Brain microvascular endothelial cell (primary cell): Measurements from ENCODE around the gene FRMPD4.

Source experiments
- DNase-seq: peaks from one replicate; pipeline ENCODE4 v3.0.0-alpha.2; 2020
- H3K27ac ChIP-seq: fragments of 250-450 bp; sonication (Bioruptor Pico); 2 replicates; pipeline ENCODE4 v1.5.1; 2020; ENCODE audit warnings: mild to moderate bottlenecking, moderate library complexity
- H3K27me3 ChIP-seq: fragments of 250-450 bp; sonication (Bioruptor Pico); replicated peaks from 2 replicates; pipeline ENCODE4 v1.5.1; 2020; ENCODE audit warnings: mild to moderate bottlenecking
- H3K36me3 ChIP-seq: fragments of 250-450 bp; sonication (Bioruptor Pico); replicated peaks from 2 replicates; pipeline ENCODE4 v1.5.1; 2020; ENCODE audit warnings: mild to moderate bottlenecking
- H3K4me3 ChIP-seq: 2 replicates; pipeline ENCODE4 v1.5.1; 2011; ENCODE audit warnings: low read depth, mild to moderate bottlenecking, control low read depth, low read length, moderate library complexity
- in situ Hi-C: cut with HindIII; loops from 2 replicates; pipeline ENCODE4 v1.10.0; 2017; ENCODE audit warnings: low sequenced_read_pairs, low pct_ligation_motif_present
- TF ChIP-seq, protein P1 (sequence below): IDR thresholded peaks from 2 replicates; pipeline ENCODE4 v1.5.1; 2011; ENCODE audit warnings: low read depth, mild to moderate bottlenecking, moderate library complexity, low read length, control low read depth, inconsistent platforms; ENCODE audit errors: missing control alignments

FRMPD4 gene

DNA sequence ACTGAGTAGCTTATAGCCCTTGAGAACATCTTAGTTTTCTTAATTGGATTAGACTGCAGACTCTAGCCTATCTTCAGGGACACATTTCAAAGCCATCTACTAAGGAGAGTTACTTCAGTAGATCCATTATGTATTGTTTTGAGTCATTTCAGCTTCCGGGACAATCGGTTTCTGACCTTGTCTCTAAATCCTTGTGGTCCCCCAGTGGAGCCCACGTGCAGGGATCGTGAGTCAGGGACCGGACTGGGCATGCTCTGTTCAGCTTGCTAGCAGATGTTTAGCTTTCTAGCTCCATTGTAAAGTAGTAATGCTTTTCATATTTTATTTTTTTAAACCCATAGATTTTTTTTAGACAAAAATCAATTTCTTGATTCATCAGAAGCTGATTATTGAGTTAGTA lies 441.0 kb downstream of the FRMPD4 start:
- Histone ChIP-seq H3K36me3 (no peaks in the 10 kb centered on the region), H3K4me3 (no peak overlapping the region), H3K27ac (no peak overlapping the region), H3K27me3 (no peaks in the 10 kb centered on the region)
- DNase-seq: no peak
- TF ChIP-seq, protein P1, sequence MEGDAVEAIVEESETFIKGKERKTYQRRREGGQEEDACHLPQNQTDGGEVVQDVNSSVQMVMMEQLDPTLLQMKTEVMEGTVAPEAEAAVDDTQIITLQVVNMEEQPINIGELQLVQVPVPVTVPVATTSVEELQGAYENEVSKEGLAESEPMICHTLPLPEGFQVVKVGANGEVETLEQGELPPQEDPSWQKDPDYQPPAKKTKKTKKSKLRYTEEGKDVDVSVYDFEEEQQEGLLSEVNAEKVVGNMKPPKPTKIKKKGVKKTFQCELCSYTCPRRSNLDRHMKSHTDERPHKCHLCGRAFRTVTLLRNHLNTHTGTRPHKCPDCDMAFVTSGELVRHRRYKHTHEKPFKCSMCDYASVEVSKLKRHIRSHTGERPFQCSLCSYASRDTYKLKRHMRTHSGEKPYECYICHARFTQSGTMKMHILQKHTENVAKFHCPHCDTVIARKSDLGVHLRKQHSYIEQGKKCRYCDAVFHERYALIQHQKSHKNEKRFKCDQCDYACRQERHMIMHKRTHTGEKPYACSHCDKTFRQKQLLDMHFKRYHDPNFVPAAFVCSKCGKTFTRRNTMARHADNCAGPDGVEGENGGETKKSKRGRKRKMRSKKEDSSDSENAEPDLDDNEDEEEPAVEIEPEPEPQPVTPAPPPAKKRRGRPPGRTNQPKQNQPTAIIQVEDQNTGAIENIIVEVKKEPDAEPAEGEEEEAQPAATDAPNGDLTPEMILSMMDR: no peak
- in situ Hi-C loops: no loop called here

DNA sequence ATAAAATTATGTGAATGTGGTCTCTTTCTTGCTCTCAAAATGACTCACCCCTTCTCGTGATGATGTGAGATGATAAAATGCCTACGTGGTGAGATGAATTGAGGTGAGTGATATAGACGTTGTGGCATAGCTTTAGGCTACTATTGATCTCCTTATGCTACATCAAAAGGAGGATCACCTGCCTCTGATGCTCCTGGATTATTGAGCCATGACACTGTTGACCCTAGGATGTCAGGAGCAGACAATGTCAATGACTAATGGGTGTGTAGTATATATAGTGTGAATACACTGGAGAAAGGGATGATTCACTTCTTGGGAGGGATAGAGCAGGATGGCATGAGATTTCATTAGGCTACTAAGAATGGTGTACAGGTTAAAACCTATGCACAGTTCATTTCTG lies 442.3 kb downstream of the FRMPD4 start:
- Histone ChIP-seq H3K4me3 (no peak overlapping the region), H3K36me3 (no peaks in the 10 kb centered on the region), H3K27me3 (no peaks in the 10 kb centered on the region), H3K27ac (no peak overlapping the region)
- TF ChIP-seq, protein P1: no peak
- no peak for DNase-seq
- in situ Hi-C loops: no loop called here

DNA sequence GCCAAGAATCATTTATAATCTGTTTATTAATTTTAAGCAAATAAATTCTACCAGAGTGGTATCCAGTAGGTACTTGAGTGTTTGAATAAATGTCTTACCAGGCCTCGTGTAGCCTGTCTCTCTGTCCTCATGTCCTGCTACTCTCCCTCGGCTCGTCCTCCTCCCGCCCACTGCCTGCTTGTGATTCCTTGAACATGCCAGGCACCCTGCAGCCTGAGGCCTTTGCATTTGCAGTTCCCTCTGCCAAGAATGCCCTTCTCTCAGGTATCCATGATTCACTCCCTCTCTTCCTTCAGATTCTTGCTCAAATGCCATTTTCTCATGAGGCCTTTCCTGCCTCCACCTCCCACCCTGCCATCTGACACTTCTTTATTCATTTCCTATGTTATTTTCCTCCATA lies 443.3 kb downstream of the FRMPD4 start:
- in situ Hi-C loops: no loop called here
- TF ChIP-seq, protein P1: no peak
- DNase-seq: no peak
- Histone ChIP-seq H3K36me3 (no peaks in the 10 kb centered on the region), H3K4me3 (no peak overlapping the region), H3K27me3 (no peaks in the 10 kb centered on the region), H3K27ac (no peak overlapping the region)

DNA sequence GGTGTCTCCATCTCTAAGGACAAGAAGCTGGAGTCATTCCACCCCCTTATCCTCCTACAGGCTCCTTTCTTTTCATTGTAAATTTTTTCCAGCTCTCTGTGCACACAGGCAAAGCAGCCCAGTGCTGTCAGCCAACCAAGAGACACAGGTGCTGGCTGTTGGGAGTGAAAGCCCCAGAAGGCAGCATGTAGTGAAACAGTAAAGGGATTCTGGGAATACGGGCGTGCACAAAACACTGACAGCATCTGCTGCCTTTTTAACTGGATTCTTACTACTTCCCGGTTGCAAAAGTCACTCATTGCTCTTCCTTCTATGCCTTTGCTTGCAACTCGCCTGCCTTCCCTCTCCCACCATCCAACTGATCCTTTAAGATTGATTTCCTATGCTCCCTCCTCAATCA lies 444.4 kb downstream of the FRMPD4 start:
- no peak for DNase-seq
- TF ChIP-seq, protein P1: no peak
- no peak overlapping the region for H3K27ac ChIP-seq
- no peaks in the 10 kb centered on the region for H3K36me3 ChIP-seq
- H3K4me3 ChIP-seq: no peak overlapping the region
- no peaks in the 10 kb centered on the region for H3K27me3 ChIP-seq
- in situ Hi-C loops: no loop called here

DNA sequence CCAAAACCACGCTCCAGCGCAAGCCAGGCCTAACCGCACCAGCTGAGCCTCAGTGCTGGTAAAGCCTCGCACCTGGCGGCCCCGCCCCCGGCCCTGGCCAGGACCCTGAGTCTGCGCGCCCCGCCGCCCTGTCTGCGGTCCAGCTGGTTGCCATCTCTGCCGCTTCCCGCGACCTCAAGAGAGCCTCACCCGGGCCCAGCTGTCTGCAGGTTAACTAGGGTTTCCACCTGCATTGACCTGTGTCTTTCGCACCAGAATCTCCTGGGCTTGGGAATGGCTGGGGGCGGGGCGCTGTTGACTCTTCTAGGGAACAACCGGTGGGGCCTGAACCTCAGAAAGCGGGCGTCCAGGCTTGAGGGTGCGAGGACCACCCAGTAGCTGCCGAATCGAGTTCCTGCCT lies 445.3 kb downstream of the FRMPD4 start:
- no peaks in the 10 kb centered on the region for H3K36me3 ChIP-seq
- DNase-seq: no peak
- H3K4me3 ChIP-seq: no peak overlapping the region
- no peaks in the 10 kb centered on the region for H3K27me3 ChIP-seq
- H3K27ac ChIP-seq: no peak overlapping the region
- TF ChIP-seq, protein P1: no peak
- in situ Hi-C loops: no loop called here

DNA sequence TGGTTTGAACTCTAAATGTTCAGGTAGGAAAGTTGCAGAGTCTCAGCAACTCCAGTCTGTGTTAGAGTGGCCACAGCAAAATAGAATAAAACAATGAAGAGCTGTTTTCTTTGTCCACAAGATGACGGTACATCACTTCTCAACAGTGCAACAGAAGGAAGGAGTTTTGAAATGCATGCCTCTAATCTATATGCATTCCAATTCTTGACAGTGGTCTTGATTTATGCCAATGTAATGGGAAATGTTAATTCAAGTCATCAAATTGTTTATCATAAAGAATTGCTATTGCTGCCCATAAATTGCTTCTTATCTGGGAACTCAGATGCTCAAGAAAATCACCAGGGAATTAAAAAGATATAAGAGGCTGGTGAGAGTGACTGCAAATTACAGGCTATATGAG lies 457.4 kb downstream of the FRMPD4 start:
- DNase-seq: no peak
- Histone ChIP-seq H3K27ac (no peak overlapping the region), H3K36me3 (no peaks in the 10 kb centered on the region), H3K27me3 (no peaks in the 10 kb centered on the region), H3K4me3 (no peak overlapping the region)
- in situ Hi-C loops: no loop called here
- TF ChIP-seq, protein P1: no peak
